DMS53 (cell line): ENCODE measurements around the gene ZNRF3.
A peak's percentile ranks its signal among the peaks of the same experiment; 100 is the strongest.

ENCODE experiments used
- DNase-seq: peaks from one replicate; lab custom pipeline; 2025; lab: John Stamatoyannopoulos, UW

The ZNRF3 gene

DNA sequence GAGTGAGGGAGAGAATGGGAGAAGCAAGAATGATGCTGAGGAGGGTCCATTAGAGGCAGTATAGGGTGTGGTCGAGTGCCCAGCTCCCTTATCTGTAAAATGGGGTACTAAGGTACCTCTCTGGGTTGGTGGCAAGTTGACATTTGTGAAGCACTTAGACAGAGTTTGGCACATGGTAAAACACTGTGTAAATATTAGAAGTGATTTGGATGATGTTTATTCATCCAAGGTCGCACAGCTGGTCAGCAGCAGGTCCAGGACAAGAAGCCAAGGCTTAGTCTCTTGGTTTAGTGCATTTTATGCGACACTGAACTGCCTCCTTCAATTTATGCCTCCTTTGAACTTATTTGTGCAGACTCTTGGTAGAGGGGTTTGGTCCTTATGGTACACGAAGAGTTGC, 208.9 kb downstream of the ZNRF3 start:
- peak; percentile 4 for DNase-seq

DNA sequence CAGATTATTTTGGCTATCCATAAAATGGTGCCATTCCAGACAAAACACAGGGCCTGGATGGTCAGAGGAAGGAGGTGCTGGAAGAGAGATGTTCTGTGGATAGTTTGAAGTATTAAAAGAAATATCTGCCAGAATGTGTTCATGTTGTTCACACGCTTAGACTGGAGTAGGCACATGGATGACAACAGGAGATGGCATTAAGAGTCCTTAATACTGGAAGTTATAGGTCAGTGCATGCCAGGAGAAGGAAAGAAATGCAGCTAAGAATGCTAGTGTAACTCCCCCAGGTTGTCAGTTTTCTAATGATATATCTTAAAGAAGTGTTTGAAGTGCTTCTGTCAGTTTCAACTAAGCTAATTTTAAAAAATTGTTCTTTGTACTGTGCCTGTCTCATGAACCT, 209.7 kb downstream of the ZNRF3 start:
- DNase-seq: no peak

DNA sequence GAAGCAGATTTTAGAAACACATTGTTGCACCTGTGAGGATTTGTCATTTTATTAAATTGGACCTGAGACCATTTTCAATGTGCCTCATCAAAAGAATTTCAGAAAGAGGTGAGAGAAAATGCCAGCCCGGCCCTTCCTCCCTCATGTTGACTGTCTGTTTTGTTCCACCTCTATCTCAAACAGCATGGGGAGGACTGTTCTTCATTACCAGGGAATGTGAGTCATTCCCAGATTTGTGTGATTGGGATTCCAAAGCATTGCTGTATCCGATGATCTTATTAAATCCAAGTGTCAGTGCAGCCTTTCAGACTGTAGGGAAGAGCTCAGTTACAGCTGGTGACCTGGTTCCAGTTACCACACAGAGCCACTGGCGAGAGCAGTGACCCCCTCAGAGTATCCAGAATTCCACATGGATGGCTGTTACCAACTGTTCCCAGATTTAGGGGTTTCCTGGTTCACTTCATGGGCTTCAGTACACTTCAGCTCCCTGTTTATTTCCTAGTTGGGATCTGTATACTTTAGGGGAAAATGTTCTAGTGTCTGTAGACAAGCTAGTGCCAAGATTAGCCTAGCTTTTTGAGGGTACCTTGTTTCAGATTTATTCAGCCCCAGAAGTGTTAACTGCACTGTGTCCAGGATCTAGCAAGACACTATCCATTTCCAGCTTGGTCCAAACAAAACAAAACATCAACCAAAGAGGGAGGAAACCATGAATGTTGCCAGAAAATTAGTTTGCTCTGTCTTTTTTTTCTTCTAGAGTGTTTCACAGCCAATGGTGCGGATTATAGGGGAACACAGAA, 210.3 kb downstream of the ZNRF3 start:
- DNase-seq: no peak

DNA sequence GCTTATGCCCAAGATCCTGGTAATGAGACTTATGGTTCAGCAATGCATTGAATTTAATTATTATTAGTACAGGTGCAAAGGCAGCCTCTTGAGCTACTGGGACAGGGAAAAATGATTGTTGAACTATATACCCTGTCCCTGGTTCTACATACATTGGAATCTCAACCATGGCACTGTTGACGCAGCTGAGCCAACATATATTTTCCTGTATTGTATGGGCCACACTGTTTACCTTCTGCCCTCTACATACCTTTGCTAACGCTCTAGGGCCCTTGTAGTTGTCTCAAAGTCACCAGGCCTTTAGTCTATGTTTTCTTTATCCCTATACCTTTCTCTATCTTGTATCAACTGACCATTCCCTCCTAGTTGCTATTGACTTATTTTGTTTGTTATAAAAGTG, 212.1 kb downstream of the ZNRF3 start:
- peak; percentile 83 for DNase-seq

DNA sequence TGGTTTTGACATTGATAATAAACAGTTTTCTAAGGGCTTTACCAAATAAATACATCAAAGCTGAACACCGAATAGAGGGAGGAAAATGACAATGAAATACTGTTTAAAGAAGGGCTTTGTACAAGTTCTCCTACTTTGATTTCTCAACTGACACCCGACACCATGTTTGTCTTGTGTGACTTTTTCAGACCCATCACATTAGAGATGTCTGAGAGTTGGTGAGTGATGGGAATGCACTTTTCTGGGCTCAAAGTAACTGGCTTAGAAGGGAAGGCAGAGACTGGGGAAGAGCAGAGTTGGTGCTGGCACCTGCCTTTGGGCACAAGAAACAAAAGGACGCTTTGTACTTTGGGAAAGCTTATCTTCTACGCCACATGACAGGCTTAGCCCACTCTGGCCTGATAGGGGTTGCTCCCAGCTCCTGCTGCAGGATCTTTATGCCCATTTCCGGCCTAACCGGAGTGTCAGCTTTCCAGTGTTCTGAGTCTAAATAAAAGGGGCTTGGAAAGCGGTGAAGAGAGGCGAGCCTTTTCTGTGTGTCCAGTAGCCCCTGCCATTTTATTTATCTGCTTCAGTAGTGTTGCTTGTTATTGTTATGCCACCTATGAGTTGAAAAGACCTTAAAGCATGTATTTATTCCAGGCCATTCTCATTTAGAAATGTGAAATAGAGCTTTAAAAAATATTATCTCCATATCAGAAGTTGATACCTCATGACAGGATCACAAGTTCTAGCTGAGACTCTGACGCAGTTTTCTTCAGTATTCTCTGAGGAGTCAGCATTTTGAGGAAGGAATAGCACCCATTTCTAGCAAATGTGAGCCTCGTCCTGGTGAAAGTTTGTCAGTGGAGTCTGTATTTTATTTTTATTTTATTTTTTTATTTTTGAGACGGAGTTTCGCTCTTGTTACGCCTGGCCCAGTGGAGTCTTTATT, 213.6 kb downstream of the ZNRF3 start:
- peak; percentile 41 for DNase-seq

- no peak for DNase-seq
These were observed 214.9 kb downstream of the ZNRF3 start for GRCh38 chr22:29098296-29098695.

GRCh38 chr22:29102300-29102699, 218.9 kb downstream of the ZNRF3 start:
- DNase-seq: no peak

GRCh38 chr22:29103121-29103520, 219.7 kb downstream of the ZNRF3 start:
- DNase-seq: no peak

DNA sequence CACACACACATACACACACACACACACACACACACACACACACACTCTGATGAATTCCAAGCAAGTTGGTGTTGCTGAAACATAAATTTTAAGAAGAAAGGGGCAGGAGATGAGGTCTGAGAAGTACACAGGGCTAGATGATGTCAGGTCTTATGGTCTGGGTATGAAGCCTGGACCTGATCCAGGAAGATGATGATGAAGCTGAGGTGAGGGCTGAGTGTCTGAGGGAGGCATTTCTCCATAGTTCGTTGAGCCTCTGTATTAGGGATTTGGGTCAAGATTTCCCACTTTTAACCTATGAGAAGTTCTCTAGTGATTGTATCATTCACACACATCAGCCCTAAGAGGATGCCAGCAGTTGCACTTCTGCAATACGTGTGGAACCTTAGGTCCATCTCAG, 222.1 kb downstream of the ZNRF3 start:
- no peak for DNase-seq

- no peak for DNase-seq
These were observed 223.5 kb downstream of the ZNRF3 start for GRCh38 chr22:29106839-29107238.
